Fibroblast of lung (primary cell): ENCODE results near the gene MAP3K10.

ENCODE experiments used
- CTCF ChIP-seq, 2 donors: IDR thresholded peaks in 1 of 2; conservative IDR thresholded peaks in 1 of 2; 1 replicate in 1 of 2; 2 replicates in 1 of 2; pipeline ENCODE4 v1.5.1; 2011 to 2012; ENCODE audit warnings: low read length in 2 of 2, control low read depth in 1 of 2, inconsistent platforms in 1 of 2, low read depth in 1 of 2, mild to moderate bottlenecking in 1 of 2
- EZH2 ChIP-seq: IDR thresholded peaks from 2 replicates; pipeline ENCODE4 v1.5.1; 2012; ENCODE audit warnings: low read length, control low read depth, mild to moderate bottlenecking; ENCODE audit errors: missing control alignments

- TF ChIP-seq CTCF (conservative IDR thresholded peaks at IDR 0.05 in 1 of 2, IDR thresholded peaks at IDR 0.05 in 1 of 2; ENCODE audit: low read depth in 1 of 2, low read length in 2 of 2) (no peak), EZH2 (no peak)
These were observed 815 bp downstream of the MAP3K10 start for GRCh38 chr19:40191836-40192646.
